ENCODE data around the gene NINL.
"Not testable (repeated sequence)": the region's sequence is repeated elsewhere in the genome, so short reads cannot be mapped to it uniquely, and the experiment has no call there.

Gene NINL

GRCh38 chr20:25476106-25477013, 109.0 kb downstream of the NINL start:
- H3K36me3 ChIP-seq (ENCODE audit: insufficient read depth, low read depth, low read length) = peaks cover 69% of the 10 kb centered on the region
- no peak overlapping the region for H3K27ac ChIP-seq (ENCODE audit: low read length)
- H3K9me3 ChIP-seq (ENCODE audit: insufficient read depth, low read depth, low read length) = no peaks in the 10 kb centered on the region
- no peaks in the 10 kb centered on the region for H3K27me3 ChIP-seq (ENCODE audit: insufficient read depth, low read length)
- no peak overlapping the region for H3K4me3 ChIP-seq (ENCODE audit: low read length)
- no peaks in the 10 kb centered on the region for H3K4me1 ChIP-seq (ENCODE audit: insufficient read depth, low read length)
- no peak overlapping the region for H3K9ac ChIP-seq (ENCODE audit: low read depth, low read length)

GRCh38 chr20:25473297-25473696, 112.0 kb downstream of the NINL start:
- not testable (repeated sequence) for H3K27ac ChIP-seq (ENCODE audit: low read length); H3K9ac ChIP-seq (ENCODE audit: low read depth, low read length); H3K9me3 ChIP-seq (ENCODE audit: insufficient read depth, low read depth, low read length); H3K4me3 ChIP-seq (ENCODE audit: low read length); H3K4me1 ChIP-seq (ENCODE audit: insufficient read depth, low read length); H3K27me3 ChIP-seq (ENCODE audit: insufficient read depth, low read length)
- peaks cover 58% of the 10 kb centered on the region for H3K36me3 ChIP-seq (ENCODE audit: insufficient read depth, low read depth, low read length)

- Histone ChIP-seq H3K9me3 (ENCODE audit: insufficient read depth, low read depth, low read length) (no peaks in the 10 kb centered on the region), H3K4me3 (ENCODE audit: low read length) (no peak overlapping the region), H3K9ac (ENCODE audit: low read depth, low read length) (no peak overlapping the region), H3K27ac (ENCODE audit: low read length) (no peak overlapping the region), H3K27me3 (ENCODE audit: insufficient read depth, low read length) (no peaks in the 10 kb centered on the region), H3K4me1 (ENCODE audit: insufficient read depth, low read length) (no peaks in the 10 kb centered on the region), H3K36me3 (ENCODE audit: insufficient read depth, low read depth, low read length) (peaks cover 68% of the 10 kb centered on the region)
Observed at GRCh38 chr20:25471020-25471419, 114.3 kb downstream of the NINL start.

GRCh38 chr20:25470045-25470444, 115.3 kb downstream of the NINL start:
- no peaks in the 10 kb centered on the region for H3K27me3 ChIP-seq (ENCODE audit: insufficient read depth, low read length)
- H3K27ac ChIP-seq (ENCODE audit: low read length) = no peak overlapping the region
- no peaks in the 10 kb centered on the region for H3K4me1 ChIP-seq (ENCODE audit: insufficient read depth, low read length)
- no peaks in the 10 kb centered on the region for H3K9me3 ChIP-seq (ENCODE audit: insufficient read depth, low read depth, low read length)
- no peak overlapping the region for H3K4me3 ChIP-seq (ENCODE audit: low read length)
- H3K9ac ChIP-seq (ENCODE audit: low read depth, low read length) = no peak overlapping the region
- peaks cover 73% of the 10 kb centered on the region for H3K36me3 ChIP-seq (ENCODE audit: insufficient read depth, low read depth, low read length)

- Histone ChIP-seq H3K27me3 (ENCODE audit: insufficient read depth, low read length) (no peaks in the 10 kb centered on the region), H3K27ac (ENCODE audit: low read length) (no peak overlapping the region), H3K36me3 (ENCODE audit: insufficient read depth, low read depth, low read length) (peaks cover 78% of the 10 kb centered on the region), H3K9ac (ENCODE audit: low read depth, low read length) (no peak overlapping the region), H3K9me3 (ENCODE audit: insufficient read depth, low read depth, low read length) (no peaks in the 10 kb centered on the region), H3K4me3 (ENCODE audit: low read length) (no peak overlapping the region), H3K4me1 (ENCODE audit: insufficient read depth, low read length) (no peaks in the 10 kb centered on the region)
Observed at GRCh38 chr20:25469558-25469957, 115.8 kb downstream of the NINL start.

GRCh38 chr20:25468126-25469075, 116.9 kb downstream of the NINL start:
- H3K9ac ChIP-seq (ENCODE audit: low read depth, low read length) = no peak overlapping the region
- no peaks in the 10 kb centered on the region for H3K27me3 ChIP-seq (ENCODE audit: insufficient read depth, low read length)
- H3K4me3 ChIP-seq (ENCODE audit: low read length) = no peak overlapping the region
- no peaks in the 10 kb centered on the region for H3K9me3 ChIP-seq (ENCODE audit: insufficient read depth, low read depth, low read length)
- H3K27ac ChIP-seq (ENCODE audit: low read length) = no peak overlapping the region
- no peaks in the 10 kb centered on the region for H3K4me1 ChIP-seq (ENCODE audit: insufficient read depth, low read length)
- peaks cover 77% of the 10 kb centered on the region for H3K36me3 ChIP-seq (ENCODE audit: insufficient read depth, low read depth, low read length)

GRCh38 chr20:25467441-25467840, 117.9 kb downstream of the NINL start:
- Histone ChIP-seq H3K4me1 (ENCODE audit: insufficient read depth, low read length) (no peaks in the 10 kb centered on the region), H3K36me3 (ENCODE audit: insufficient read depth, low read depth, low read length) (peaks cover 79% of the 10 kb centered on the region)

GRCh38 chr20:25466846-25467245, 118.5 kb downstream of the NINL start:
- Histone ChIP-seq H3K27me3 (ENCODE audit: insufficient read depth, low read length) (no peaks in the 10 kb centered on the region), H3K9ac (ENCODE audit: low read depth, low read length) (no peak overlapping the region), H3K36me3 (ENCODE audit: insufficient read depth, low read depth, low read length) (peaks cover 83% of the 10 kb centered on the region), H3K4me1 (ENCODE audit: insufficient read depth, low read length) (no peaks in the 10 kb centered on the region), H3K4me3 (ENCODE audit: low read length) (no peak overlapping the region), H3K9me3 (ENCODE audit: insufficient read depth, low read depth, low read length) (no peaks in the 10 kb centered on the region), H3K27ac (ENCODE audit: low read length) (no peak overlapping the region)

More at GRCh38 chr20:25467441-25467840, 117.9 kb downstream of the NINL start:
- Histone ChIP-seq H3K27ac (ENCODE audit: low read length) (no peak overlapping the region), H3K9ac (ENCODE audit: low read depth, low read length) (no peak overlapping the region), H3K27me3 (ENCODE audit: insufficient read depth, low read length) (no peaks in the 10 kb centered on the region), H3K4me3 (ENCODE audit: low read length) (no peak overlapping the region), H3K9me3 (ENCODE audit: insufficient read depth, low read depth, low read length) (no peaks in the 10 kb centered on the region)

- Histone ChIP-seq H3K9me3 (ENCODE audit: insufficient read depth, low read depth, low read length) (no peaks in the 10 kb centered on the region), H3K27ac (ENCODE audit: low read length) (no peak overlapping the region), H3K9ac (ENCODE audit: low read depth, low read length) (no peak overlapping the region), H3K27me3 (ENCODE audit: insufficient read depth, low read length) (no peaks in the 10 kb centered on the region), H3K4me1 (ENCODE audit: insufficient read depth, low read length) (no peaks in the 10 kb centered on the region), H3K4me3 (ENCODE audit: low read length) (no peak overlapping the region), H3K36me3 (ENCODE audit: insufficient read depth, low read depth, low read length) (peaks cover 84% of the 10 kb centered on the region)
Observed at GRCh38 chr20:25465243-25466135, 119.8 kb downstream of the NINL start.

- H3K27me3 ChIP-seq (ENCODE audit: insufficient read depth, low read length) = no peaks in the 10 kb centered on the region
- no peak overlapping the region for H3K4me3 ChIP-seq (ENCODE audit: low read length)
- H3K9ac ChIP-seq (ENCODE audit: low read depth, low read length) = no peak overlapping the region
- no peaks in the 10 kb centered on the region for H3K4me1 ChIP-seq (ENCODE audit: insufficient read depth, low read length)
- peaks cover 77% of the 10 kb centered on the region for H3K36me3 ChIP-seq (ENCODE audit: insufficient read depth, low read depth, low read length)
- no peaks in the 10 kb centered on the region for H3K9me3 ChIP-seq (ENCODE audit: insufficient read depth, low read depth, low read length)
- no peak overlapping the region for H3K27ac ChIP-seq (ENCODE audit: low read length)
Observed at GRCh38 chr20:25464501-25465242, 120.7 kb downstream of the NINL start.
